Tongue (tissue), 2 donors: ENCODE data around the gene TXNL4B. TPM values are rescaled to one million over a fixed set of nuclear protein-coding genes. Genes with fewer than 3 reads are reported as not detected.

Experiments
- DNase-seq: peaks from one replicate; pipeline ENCODE4 v3.0.0-alpha.2; 2015
- total RNA-seq: library from RNA; depleted of rRNA; stranded (reverse); fragments of >200 nt; gene quantifications from one replicate; pipeline ENCODE4 v1.2.3, GENCODE V29; 2014

Gene TXNL4B
- total RNA-seq: 8.2 TPM

- peak; percentile 99 for DNase-seq
These were observed at the start of gene TXNL4B, which contains the start of gene DHX38 for GRCh38 chr16:72093448-72094265. Gene TXNL4B (minus strand): TSS chr16:72093620. CDS start chr16:72090749, 2,871 bp downstream. Gene DHX38 (plus strand): TSS chr16:72093847. CDS start chr16:72096158, 2,311 bp downstream.

GRCh38 chr16:72142476-72142875, 49.1 kb upstream of the TXNL4B start:
- no peak for DNase-seq

- DNase-seq: no peak
These were observed 46.5 kb upstream of the TXNL4B start for GRCh38 chr16:72139908-72140307.

- no peak for DNase-seq
These were observed 44.7 kb upstream of the TXNL4B start for GRCh38 chr16:72138064-72138572.

- DNase-seq: no peak
These were observed 44.1 kb upstream of the TXNL4B start for GRCh38 chr16:72137380-72138063.

- DNase-seq: no peak
These were observed 41.1 kb upstream of the TXNL4B start for GRCh38 chr16:72134507-72134906.

- no peak for DNase-seq
These were observed 39.3 kb upstream of the TXNL4B start for GRCh38 chr16:72132726-72133125.

- DNase-seq: no peak
These were observed 37.6 kb upstream of the TXNL4B start for GRCh38 chr16:72131036-72131435.

GRCh38 chr16:72129976-72130656, 36.7 kb upstream of the TXNL4B start:
- no peak for DNase-seq

GRCh38 chr16:72128701-72129100, 35.3 kb upstream of the TXNL4B start:
- DNase-seq: no peak

GRCh38 chr16:72126429-72126765, 33.0 kb upstream of the TXNL4B start:
- DNase-seq: no peak

GRCh38 chr16:72125635-72126428, 32.4 kb upstream of the TXNL4B start:
- no peak for DNase-seq

GRCh38 chr16:72124761-72125634, 31.6 kb upstream of the TXNL4B start:
- DNase-seq: peak; percentile 83

GRCh38 chr16:72124148-72124547, 30.7 kb upstream of the TXNL4B start:
- no peak for DNase-seq

GRCh38 chr16:72123426-72123825, 30.0 kb upstream of the TXNL4B start:
- no peak for DNase-seq

- DNase-seq: no peak
These were observed 29.5 kb upstream of the TXNL4B start for GRCh38 chr16:72122916-72123315.

GRCh38 chr16:72122308-72122707, 28.9 kb upstream of the TXNL4B start:
- no peak for DNase-seq

GRCh38 chr16:72120026-72120425, 26.6 kb upstream of the TXNL4B start:
- no peak for DNase-seq

GRCh38 chr16:72113616-72113945, 20.2 kb upstream of the TXNL4B start:
- DNase-seq: no peak

- DNase-seq: no peak
These were observed 19.6 kb upstream of the TXNL4B start for GRCh38 chr16:72112906-72113615.

GRCh38 chr16:72112452-72112792, 19.0 kb upstream of the TXNL4B start:
- DNase-seq: no peak
